Thoracic aorta (tissue), 2 donors: ENCODE measurements around the gene ANKRD29. TPM values are rescaled to one million over a fixed set of nuclear protein-coding genes. Genes with fewer than 3 reads are reported as not detected.

Experiments
- ATAC-seq: fragments of 150-250 bp; one replicate; pipeline ENCODE4 v1.8.0; 2017; ENCODE audit warnings: low read depth; ENCODE audit not compliant: insufficient number of reproducible peaks, low FRiP score
- DNase-seq: peaks from one replicate; pipeline ENCODE4 v3.0.0-alpha.2; 2020; ENCODE audit warnings: low spot score
- H3K27ac ChIP-seq, 2 donors: fragments of 200-600 bp; sonication (generic); 1 replicate in 1 of 2; 2 replicates in 1 of 2; pipeline ENCODE4 v1.5.1; 2016; ENCODE audit warnings: mild to moderate bottlenecking in 2 of 2, moderate library complexity in 2 of 2
- H3K27me3 ChIP-seq: fragments of 200-600 bp; sonication (generic); replicated peaks from 2 replicates; pipeline ENCODE4 v1.6.0; 2016; ENCODE audit warnings: mild to moderate bottlenecking; ENCODE audit not compliant: insufficient read depth
- H3K36me3 ChIP-seq: fragments of 200-600 bp; sonication (generic); one replicate; pipeline ENCODE4 v1.5.1; 2016
- H3K4me1 ChIP-seq, 2 donors: fragments of 200-600 bp; sonication (generic); 1 replicate in 1 of 2; 2 replicates in 1 of 2; pipeline versions ENCODE4 v1.5.1 to v1.6.0; 2016; ENCODE audit warnings: low read depth in 2 of 2, mild to moderate bottlenecking in 1 of 2; ENCODE audit not compliant: control insufficient read depth in 1 of 2
- H3K4me3 ChIP-seq: fragments of 200-600 bp; sonication (generic); 2 replicates; pipeline ENCODE4 v1.5.1; 2016; ENCODE audit warnings: mild to moderate bottlenecking
- H3K9me3 ChIP-seq: fragments of 200-600 bp; sonication (generic); 2 replicates; pipeline ENCODE4 v1.5.1; 2016
- total RNA-seq, 2 donors: library from RNA; depleted of rRNA; stranded (reverse); fragments of >200 nt; gene quantifications; one replicate each; pipeline versions ENCODE4 v1.1.0 to v1.2.3, GENCODE V29; 2016
- TF ChIP-seq, protein P1 (sequence below): fragments of 200-600 bp; sonication (generic); IDR thresholded peaks from one replicate; pipeline ENCODE4 v1.5.1; 2019; ENCODE audit warnings: antibody characterized with exemption

ANKRD29 gene
- total RNA-seq, 2 donors from 2014 or later = 5.6 to 15.7 TPM

DNA sequence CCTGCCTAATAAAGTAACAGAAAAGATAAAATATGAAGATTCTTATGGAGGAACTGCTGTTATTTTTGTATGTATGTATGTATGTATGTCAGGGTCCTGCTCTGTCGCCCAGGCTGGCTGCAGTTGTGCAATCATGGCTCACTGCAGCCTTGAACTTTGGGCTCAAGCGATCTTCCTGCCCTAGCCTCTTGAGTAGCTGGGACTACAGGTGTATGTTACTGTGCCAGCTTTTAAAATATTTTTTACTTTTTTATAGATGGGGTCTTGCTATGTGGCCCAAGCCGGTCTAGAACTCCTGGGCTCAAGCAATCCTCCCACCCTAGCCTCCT is 26.7 kb downstream of the ANKRD29 start:
- ATAC-seq (no peak), DNase-seq (no peak)
- TF ChIP-seq, protein P1, sequence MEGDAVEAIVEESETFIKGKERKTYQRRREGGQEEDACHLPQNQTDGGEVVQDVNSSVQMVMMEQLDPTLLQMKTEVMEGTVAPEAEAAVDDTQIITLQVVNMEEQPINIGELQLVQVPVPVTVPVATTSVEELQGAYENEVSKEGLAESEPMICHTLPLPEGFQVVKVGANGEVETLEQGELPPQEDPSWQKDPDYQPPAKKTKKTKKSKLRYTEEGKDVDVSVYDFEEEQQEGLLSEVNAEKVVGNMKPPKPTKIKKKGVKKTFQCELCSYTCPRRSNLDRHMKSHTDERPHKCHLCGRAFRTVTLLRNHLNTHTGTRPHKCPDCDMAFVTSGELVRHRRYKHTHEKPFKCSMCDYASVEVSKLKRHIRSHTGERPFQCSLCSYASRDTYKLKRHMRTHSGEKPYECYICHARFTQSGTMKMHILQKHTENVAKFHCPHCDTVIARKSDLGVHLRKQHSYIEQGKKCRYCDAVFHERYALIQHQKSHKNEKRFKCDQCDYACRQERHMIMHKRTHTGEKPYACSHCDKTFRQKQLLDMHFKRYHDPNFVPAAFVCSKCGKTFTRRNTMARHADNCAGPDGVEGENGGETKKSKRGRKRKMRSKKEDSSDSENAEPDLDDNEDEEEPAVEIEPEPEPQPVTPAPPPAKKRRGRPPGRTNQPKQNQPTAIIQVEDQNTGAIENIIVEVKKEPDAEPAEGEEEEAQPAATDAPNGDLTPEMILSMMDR = no peak
- Histone ChIP-seq H3K9me3 (no peaks in the 10 kb centered on the region), H3K36me3 (no peaks in the 10 kb centered on the region), H3K27me3 (no peaks in the 10 kb centered on the region), H3K27ac (no peak overlapping the region), H3K4me3 (no peak overlapping the region), H3K4me1 (no peaks in the 10 kb centered on the region)

DNA sequence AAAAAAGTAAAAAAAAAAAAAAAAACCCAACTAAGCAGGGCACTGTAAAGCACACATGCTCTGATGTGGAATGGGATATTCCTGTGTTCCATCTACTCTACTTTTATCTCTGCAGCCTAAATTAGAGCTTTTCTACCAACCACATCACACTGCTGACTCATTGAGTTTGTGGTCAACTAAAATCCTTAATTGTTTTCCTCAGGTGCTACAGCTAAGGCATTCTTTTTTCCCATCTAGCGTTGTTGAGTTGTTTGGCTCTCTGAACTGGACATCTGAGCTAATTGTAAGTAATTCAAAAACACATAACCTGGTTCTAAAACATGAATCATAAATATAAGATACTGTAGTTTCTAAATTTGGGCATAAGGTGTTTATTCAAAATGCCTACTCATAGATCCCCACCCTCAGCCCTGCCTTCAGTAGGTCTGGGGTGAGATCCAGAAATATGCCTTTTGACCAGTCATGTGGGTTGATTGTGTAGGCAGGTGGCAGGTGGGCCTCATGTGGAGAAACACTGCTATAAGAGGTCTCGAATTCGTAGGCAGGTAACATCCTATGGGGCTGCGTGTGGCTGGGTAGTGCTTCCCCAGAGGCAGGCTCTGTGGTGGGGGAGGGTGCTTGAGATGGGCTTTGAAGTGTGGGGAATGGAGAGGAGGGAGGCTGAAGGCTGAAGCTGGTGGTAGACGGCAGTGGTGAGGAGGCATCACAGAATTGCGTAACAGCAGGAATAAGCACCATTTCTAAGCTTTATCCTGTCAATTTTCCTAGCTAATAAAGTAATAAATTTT is 27.2 kb downstream of the ANKRD29 start:
- H3K9me3 ChIP-seq = no peaks in the 10 kb centered on the region
- no peaks in the 10 kb centered on the region for H3K27me3 ChIP-seq
- no peaks in the 10 kb centered on the region for H3K36me3 ChIP-seq
- H3K27ac ChIP-seq = no peak overlapping the region
- H3K4me3 ChIP-seq = no peak overlapping the region
- no peak for DNase-seq
- TF ChIP-seq, protein P1 = no peak
- no peak for ATAC-seq
- no peaks in the 10 kb centered on the region for H3K4me1 ChIP-seq

DNA sequence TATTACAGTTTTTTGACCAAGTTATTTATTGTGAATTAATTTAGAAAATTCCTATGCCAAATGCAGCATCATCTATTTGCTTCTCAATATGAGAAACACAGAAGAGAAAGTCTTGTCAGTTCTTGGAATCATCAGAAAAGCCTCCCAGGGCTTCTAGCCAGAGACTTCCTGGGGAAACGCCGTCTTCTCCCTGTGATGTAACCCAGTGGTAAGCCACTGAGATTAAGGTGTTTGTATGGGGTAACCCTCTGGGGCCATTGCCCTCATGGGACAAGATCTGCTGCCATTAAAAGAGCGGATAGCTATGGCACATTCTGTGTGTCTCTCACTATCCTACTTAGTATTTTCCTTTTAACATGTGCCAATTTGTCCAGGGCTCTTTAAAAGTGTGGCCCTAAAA is 28.0 kb downstream of the ANKRD29 start:
- Histone ChIP-seq H3K9me3 (no peaks in the 10 kb centered on the region), H3K4me3 (no peak overlapping the region), H3K4me1 (no peaks in the 10 kb centered on the region), H3K27me3 (no peaks in the 10 kb centered on the region), H3K36me3 (no peaks in the 10 kb centered on the region), H3K27ac (no peak overlapping the region)
- DNase-seq (no peak), ATAC-seq (no peak)
- TF ChIP-seq, protein P1 = no peak

DNA sequence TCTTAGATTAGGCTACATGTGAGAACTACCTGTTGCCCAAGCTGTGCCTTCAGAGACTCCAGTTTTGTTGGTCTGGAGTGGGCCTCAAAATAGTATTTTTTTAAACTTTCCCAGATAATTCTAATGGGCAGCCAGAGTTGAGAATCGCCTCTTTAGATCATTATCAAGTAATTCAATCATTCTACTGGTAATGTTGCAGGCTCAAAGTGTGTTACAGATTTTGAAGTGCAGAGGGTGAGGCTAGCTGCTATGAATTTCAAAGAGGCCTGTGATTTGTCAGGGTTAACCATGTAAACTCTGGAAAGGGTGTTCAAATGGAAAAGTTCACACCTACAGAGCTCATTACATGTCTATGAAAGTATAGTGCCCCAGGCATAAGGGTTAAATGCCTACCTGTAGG is 30.1 kb downstream of the ANKRD29 start:
- DNase-seq = no peak
- TF ChIP-seq, protein P1 = no peak
- ATAC-seq = no peak
- Histone ChIP-seq H3K36me3 (no peaks in the 10 kb centered on the region), H3K9me3 (no peaks in the 10 kb centered on the region), H3K27me3 (no peaks in the 10 kb centered on the region), H3K4me1 (peaks cover 0 to 5% of the 10 kb centered on the region in 2 donors), H3K27ac (no peak overlapping the region), H3K4me3 (no peak overlapping the region)

DNA sequence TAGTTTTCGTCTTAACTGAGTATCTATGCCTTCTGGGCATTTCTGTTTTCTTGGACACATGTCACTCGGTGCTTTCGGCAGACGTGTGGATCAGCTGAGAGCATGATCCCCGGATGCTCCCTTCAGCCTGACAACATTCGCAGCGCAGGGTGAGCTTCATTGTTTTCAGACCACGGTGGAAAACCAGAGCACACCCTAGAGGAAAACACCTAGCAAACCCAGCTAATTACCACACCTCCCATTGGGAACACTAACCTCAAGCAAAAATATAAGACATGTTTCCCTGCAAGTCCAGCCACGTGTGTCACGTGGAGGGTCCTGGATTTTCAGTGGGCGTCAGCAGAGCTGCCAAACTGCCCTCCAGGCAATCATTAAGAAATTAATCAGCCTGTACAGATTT is 31.0 kb downstream of the ANKRD29 start:
- Histone ChIP-seq H3K4me1 (peaks cover 0 to 9% of the 10 kb centered on the region in 2 donors), H3K4me3 (no peak overlapping the region), H3K27me3 (no peaks in the 10 kb centered on the region), H3K27ac (no peak overlapping the region), H3K9me3 (no peaks in the 10 kb centered on the region), H3K36me3 (no peaks in the 10 kb centered on the region)
- TF ChIP-seq, protein P1 = no peak
- ATAC-seq = no peak
- no peak for DNase-seq
